Tibial nerve (tissue), 4 donors: ENCODE measurements around the gene HYPK. TPM values are rescaled to one million over a fixed set of nuclear protein-coding genes. Genes with fewer than 3 reads are reported as not detected.

Experiments used
- DNase-seq, 2 donors: peaks; one replicate each; pipeline ENCODE4 v3.0.0-alpha.2; 2019; ENCODE audit warnings: low spot score in 2 of 2
- H3K27ac ChIP-seq, 4 donors: fragments of 200-600 bp; sonication (generic) in 3 of 4; one replicate each; pipeline ENCODE4 v1.5.1; 2017 to 2019; ENCODE audit warnings: mild to moderate bottlenecking in 1 of 4
- H3K27me3 ChIP-seq, 2 donors: fragments of 200-600 bp; sonication (generic) in 1 of 2; one replicate each; pipeline versions ENCODE4 v1.5.1 to v1.6.0; 2017 to 2019
- H3K36me3 ChIP-seq, 3 donors: fragments of 200-600 bp; sonication (generic); one replicate each; pipeline ENCODE4 v1.5.1; 2018 to 2019
- H3K4me1 ChIP-seq, 4 donors: fragments of 200-600 bp; sonication (generic) in 3 of 4; one replicate each; pipeline ENCODE4 v1.5.1; 2017 to 2019
- H3K4me3 ChIP-seq, 4 donors: fragments of 200-600 bp; sonication (generic) in 3 of 4; one replicate each; pipeline ENCODE4 v1.5.1; 2017 to 2019; ENCODE audit warnings: mild to moderate bottlenecking in 1 of 4, moderate library complexity in 1 of 4
- H3K9me3 ChIP-seq, 4 donors: fragments of 200-600 bp; sonication (generic) in 3 of 4; one replicate each; pipeline ENCODE4 v1.5.1; 2017 to 2019
- CTCF ChIP-seq, 5 experiments: fragments of 200-600 bp in 3 of 5; fragments of 450-650 bp in 2 of 5; sonication (generic) in 3 of 5; IDR thresholded peaks; one replicate each; pipeline ENCODE4 v1.5.1; 2016 to 2019; ENCODE audit warnings: antibody characterized with exemption in 5 of 5, mild to moderate bottlenecking in 3 of 5, moderate library complexity in 2 of 5
- EP300 ChIP-seq, 2 donors: sonication (generic); formaldehyde crosslinking; IDR thresholded peaks; one replicate each; pipeline ENCODE4 v1.6.1; 2017; ENCODE audit warnings: antibody characterized with exemption in 2 of 2, mild to moderate bottlenecking in 1 of 2
- POLR2A ChIP-seq, 2 donors: fragments of 450-650 bp; IDR thresholded peaks; one replicate each; pipeline ENCODE4 v1.6.1; 2017; ENCODE audit warnings: antibody characterized with exemption in 2 of 2, mild to moderate bottlenecking in 2 of 2, moderate library complexity in 2 of 2
- WGBS, 2 donors: methylation state at CpG; one replicate each; pipeline ENCODE4 v1.1.5; 2018; 5-methylcytosine and 5-hydroxymethylcytosine counted together
- total RNA-seq, 4 donors: library from RNA; depleted of rRNA; stranded (reverse); fragments of >200 nt; gene quantifications; one replicate each; pipeline ENCODE4 v1.1.0, GENCODE V29; 2016

HYPK gene
- total RNA-seq, 4 donors from 2014 or later = 7.5 to 27.6 (median 12.1) TPM

- peak in 1 of 2 donors; percentile 79 for DNase-seq
- 66 to 67% methylated on average over 5 of the region's 5 CpGs for WGBS, 2 donors
- Histone ChIP-seq H3K36me3 (peaks cover 0 to 89% (median 27%) of the 10 kb centered on the region in 3 donors), H3K9me3 (no peaks in the 10 kb centered on the region), H3K4me3 (no peak overlapping the region), H3K4me1 (no peaks in the 10 kb centered on the region), H3K27ac (no peak overlapping the region), H3K27me3 (no peaks in the 10 kb centered on the region)
- TF ChIP-seq POLR2A (IDR thresholded peaks at IDR 0.05) (no peak), CTCF (IDR thresholded peaks at IDR 0.05) (peak; percentile 54 to 79 (median 56)), EP300 (IDR thresholded peaks at IDR 0.05) (no peak)
Measured at GRCh38 chr15:43769584-43770228, 30.7 kb upstream of the HYPK start.

- H3K27me3 ChIP-seq = no peaks in the 10 kb centered on the region
- peaks cover 0 to 14% (median 3%) of the 10 kb centered on the region in 4 donors for H3K4me1 ChIP-seq
- H3K27ac ChIP-seq = peak overlapping the region in 2 of 4 donors; percentile 9 to 52
- DNase-seq = no peak
- H3K4me3 ChIP-seq = no peak overlapping the region
- H3K9me3 ChIP-seq = no peaks in the 10 kb centered on the region
- TF ChIP-seq POLR2A (IDR thresholded peaks at IDR 0.05) = no peak
- peak in 1 of 2 donors; percentile 41 for TF ChIP-seq EP300 (IDR thresholded peaks at IDR 0.05)
- WGBS, 2 donors = 66 to 67% methylated on average over 2 of the region's 2 CpGs
- H3K36me3 ChIP-seq = peaks cover 0 to 68% (median 26%) of the 10 kb centered on the region in 3 donors
Measured at GRCh38 chr15:43771816-43772215, 28.6 kb upstream of the HYPK start.

GRCh38 chr15:43772624-43773023, 27.8 kb upstream of the HYPK start:
- TF ChIP-seq EP300 (IDR thresholded peaks at IDR 0.05) (no peak), CTCF (IDR thresholded peaks at IDR 0.05) (no peak), POLR2A (IDR thresholded peaks at IDR 0.05) (no peak)
- H3K36me3 ChIP-seq = peaks cover 0 to 59% (median 22%) of the 10 kb centered on the region in 3 donors

GRCh38 chr15:43774062-43774461, 26.3 kb upstream of the HYPK start:
- peaks cover 0 to 23% (median 10%) of the 10 kb centered on the region in 4 donors for H3K4me1 ChIP-seq
- TF ChIP-seq CTCF (IDR thresholded peaks at IDR 0.05) (no peak), POLR2A (IDR thresholded peaks at IDR 0.05) (no peak), EP300 (IDR thresholded peaks at IDR 0.05) (no peak)
- H3K27ac ChIP-seq = no peak overlapping the region
- no peak overlapping the region for H3K4me3 ChIP-seq
- H3K27me3 ChIP-seq = no peaks in the 10 kb centered on the region
- DNase-seq = no peak
- H3K36me3 ChIP-seq = peaks cover 0 to 46% (median 16%) of the 10 kb centered on the region in 3 donors
- H3K9me3 ChIP-seq = no peaks in the 10 kb centered on the region
- WGBS, 2 donors = 57 to 70% methylated on average over 4 of the region's 4 CpGs

More at GRCh38 chr15:43772624-43773023, 27.8 kb upstream of the HYPK start:
- no peaks in the 10 kb centered on the region for H3K27me3 ChIP-seq
- no peaks in the 10 kb centered on the region for H3K9me3 ChIP-seq
- H3K27ac ChIP-seq = peak overlapping the region in 2 of 4 donors; percentile 9 to 29
- peaks cover 0 to 16% (median 5%) of the 10 kb centered on the region in 4 donors for H3K4me1 ChIP-seq
- DNase-seq = no peak
- H3K4me3 ChIP-seq = no peak overlapping the region

GRCh38 chr15:43775411-43775965, 24.9 kb upstream of the HYPK start:
- TF ChIP-seq CTCF (IDR thresholded peaks at IDR 0.05) (no peak), POLR2A (IDR thresholded peaks at IDR 0.05) (no peak), EP300 (IDR thresholded peaks at IDR 0.05) (no peak)
- peak overlapping the region in 1 of 4 donors; percentile 73 for H3K4me3 ChIP-seq
- WGBS, 2 donors = 85 to 100% methylated on average over 1 of the region's 1 CpG
- no peaks in the 10 kb centered on the region for H3K27me3 ChIP-seq
- peaks cover 0 to 37% (median 14%) of the 10 kb centered on the region in 3 donors for H3K36me3 ChIP-seq
- peaks cover 0 to 23% (median 10%) of the 10 kb centered on the region in 4 donors for H3K4me1 ChIP-seq
- peak overlapping the region in 3 of 4 donors; percentile 91 to 96 (median 94) for H3K27ac ChIP-seq
- no peaks in the 10 kb centered on the region for H3K9me3 ChIP-seq
- DNase-seq = no peak
